K562 (cell line): ENCODE measurements around the gene RIPOR1. TPM values are rescaled to one million over a fixed set of nuclear protein-coding genes. Genes with fewer than 3 reads are reported as not detected.
A peak's percentile ranks its signal among the peaks of the same experiment; 100 is the strongest.

Experiments used
- BDP1 ChIP-seq: IDR thresholded peaks from 3 replicates; pipeline ENCODE4 v1.6.1; 2011; ENCODE audit not compliant: insufficient read length, insufficient read depth
- HDAC8 ChIP-seq: fragments of 450-650 bp; IDR thresholded peaks from 2 replicates; pipeline ENCODE4 v1.6.1; 2016; ENCODE audit warnings: mild to moderate bottlenecking, missing genetic modification characterization, moderate library complexity, missing compliant biosample characterization
- HMG20B ChIP-seq: fragments of 250-450 bp; sonication (Bioruptor Pico); IDR thresholded peaks from 2 replicates; pipeline ENCODE4 v1.5.0; 2021; ENCODE audit warnings: mild to moderate bottlenecking
- KLF13 ChIP-seq: fragments of 450-650 bp; IDR thresholded peaks from 2 replicates; pipeline ENCODE4 v1.6.1; 2016; ENCODE audit warnings: missing genetic modification characterization, low read depth, mild to moderate bottlenecking, missing compliant biosample characterization, moderate library complexity, borderline replicate concordance
- MBD2 ChIP-seq: sonication (generic); IDR thresholded peaks from 2 replicates; pipeline ENCODE4 v1.6.1; 2016; ENCODE audit warnings: low read depth, borderline replicate concordance
- MYC ChIP-seq, 2 experiments: fragments of 250-450 bp in 1 of 2; sonication (Bioruptor Pico) in 1 of 2; IDR thresholded peaks; 2 replicates each; pipeline versions ENCODE4 v1.5.1 to v1.6.1; 2012 to 2021; ENCODE audit warnings: low read depth in 2 of 2, borderline replicate concordance in 1 of 2, improper control_type of control experiment in 1 of 2, low read length in 1 of 2, mild to moderate bottlenecking in 1 of 2, moderate library complexity in 1 of 2
- NCOA6 ChIP-seq: fragments of 450-650 bp; IDR thresholded peaks from 2 replicates; pipeline ENCODE4 v1.6.1; 2017; ENCODE audit warnings: mild to moderate bottlenecking
- NFE2L1 ChIP-seq: fragments of 450-650 bp; IDR thresholded peaks from 2 replicates; pipeline ENCODE4 v1.6.1; 2016; ENCODE audit warnings: missing genetic modification characterization, low read depth, mild to moderate bottlenecking, missing compliant biosample characterization, moderate library complexity, borderline replicate concordance
- NFIX ChIP-seq: fragments of 250-450 bp; sonication (Bioruptor Pico); IDR thresholded peaks from 2 replicates; pipeline ENCODE4 v1.4.0; 2020; ENCODE audit warnings: low read depth, mild to moderate bottlenecking, moderate library complexity
- NRF1 ChIP-seq, 2 experiments: fragments of 450-650 bp; IDR thresholded peaks in 1 of 2; conservative IDR thresholded peaks in 1 of 2; 2 replicates each; pipeline ENCODE4 v1.6.1; 2014; ENCODE audit warnings: mild to moderate bottlenecking in 2 of 2
- OTX1 ChIP-seq: fragments of 450-650 bp; formaldehyde crosslinking; IDR thresholded peaks from 2 replicates; pipeline ENCODE4 v1.4.0; 2022; ENCODE audit warnings: mild to moderate bottlenecking
- RAD21 ChIP-seq, 2 experiments: fragments of 250-450 bp in 1 of 2; fragments of 450-650 bp in 1 of 2; sonication (Bioruptor Pico) in 1 of 2; formaldehyde crosslinking in 1 of 2; IDR thresholded peaks in 1 of 2; conservative IDR thresholded peaks in 1 of 2; 2 replicates each; pipeline versions ENCODE4 v1.4.0 to v1.8.0; 2020 to 2022; ENCODE audit warnings: mild to moderate bottlenecking in 2 of 2, moderate library complexity in 1 of 2
- SMARCB1 ChIP-seq: IDR thresholded peaks from 2 replicates; pipeline ENCODE4 v1.6.1; 2011; ENCODE audit warnings: improper control_type of control experiment, low read depth; ENCODE audit not compliant: insufficient read length
- WHSC1 ChIP-seq: IDR thresholded peaks from one replicate; pipeline ENCODE4 v1.6.1; 2012; ENCODE audit warnings: low read length, control low read depth, inconsistent platforms
- ZBTB1 ChIP-seq: sonication (generic); formaldehyde crosslinking; IDR thresholded peaks from 2 replicates; pipeline ENCODE4 v1.8.1; 2023; ENCODE audit warnings: missing genetic modification reagents, low read depth, mild to moderate bottlenecking, borderline replicate concordance
- ZFP1 ChIP-seq: fragments of 450-650 bp; formaldehyde crosslinking; IDR thresholded peaks from 2 replicates; pipeline ENCODE4 v1.4.0; 2020; ENCODE audit warnings: mild to moderate bottlenecking, mixed read lengths
- ZNF12 ChIP-seq: sonication (generic); formaldehyde crosslinking; IDR thresholded peaks from 2 replicates; pipeline ENCODE4 v1.4.0; 2020; ENCODE audit warnings: mild to moderate bottlenecking, missing genetic modification reagents
- ZNF280A ChIP-seq: fragments of 450-650 bp; IDR thresholded peaks from 2 replicates; pipeline ENCODE4 v1.6.1; 2018; ENCODE audit warnings: mild to moderate bottlenecking, low read depth; ENCODE audit not compliant: partially characterized antibody
- ZNF639 ChIP-seq, 2 experiments: fragments of 200-800 bp in 1 of 2; sonication (Bioruptor generic) in 1 of 2; sonication (generic) in 1 of 2; formaldehyde crosslinking in 1 of 2; IDR thresholded peaks in 1 of 2; conservative IDR thresholded peaks in 1 of 2; 2 replicates each; pipeline versions ENCODE4 v1.5.0 to v1.6.1; 2016 to 2020; ENCODE audit warnings: missing compliant biosample characterization in 1 of 2, missing genetic modification characterization in 1 of 2, missing genetic modification reagents in 1 of 2
- ZNF696 ChIP-seq: fragments of 250-450 bp; sonication (Bioruptor Pico); conservative IDR thresholded peaks from 2 replicates; pipeline ENCODE4 v1.4.0; 2020; ENCODE audit warnings: mild to moderate bottlenecking, moderate library complexity
- ZNF707 ChIP-seq: fragments of 250-450 bp; sonication (Bioruptor Pico); conservative IDR thresholded peaks from 2 replicates; pipeline ENCODE4 v1.8.0; 2022; ENCODE audit warnings: inconsistent platforms, mild to moderate bottlenecking, moderate library complexity
- polyA plus RNA-seq, 8 experiments: library from polyadenylated mRNA; depleted of rRNA in 4 of 8; stranded (reverse) in 5 of 8; unstranded in 3 of 8; fragments of >200 nt; fragmentation: Nextera tagmentation in 2 of 8; fragmentation: Illumina TruSeq in 1 of 8; extraction: Ambion mirVana in 2 of 8; extraction: Trizol in 1 of 8; gene quantifications; 2 replicates each; pipeline versions ENCODE4 v1.2.1 to v1.2.3, GENCODE V29; 2011 to 2014; ENCODE audit warnings: inconsistent platforms in 1 of 8, missing spikeins in 1 of 8
- total RNA-seq, 7 experiments: library from RNA; depleted of rRNA in 6 of 7; stranded (reverse); fragments of >200 nt in 6 of 7; fragmentation: Illumina TruSeq in 2 of 7; extraction: Trizol in 2 of 7; gene quantifications; 2 replicates each; pipeline versions ENCODE4 v1.2.1 to v1.2.3, GENCODE V29; 2011 to 2021; ENCODE audit warnings: low replicate concordance in 1 of 7
- TF ChIP-seq, protein P1 (sequence below): fragments of 450-650 bp; formaldehyde crosslinking; IDR thresholded peaks from 2 replicates; pipeline ENCODE4 v1.4.0; 2022; ENCODE audit warnings: missing genetic modification characterization

The RIPOR1 gene
- total and polyA plus RNA-seq, 9 of the 15 experiments (the other 6 are each of a cell fraction or from before 2014, with no cell fraction given), result 0.36 to 31.1 (median 3.0) TPM

DNA sequence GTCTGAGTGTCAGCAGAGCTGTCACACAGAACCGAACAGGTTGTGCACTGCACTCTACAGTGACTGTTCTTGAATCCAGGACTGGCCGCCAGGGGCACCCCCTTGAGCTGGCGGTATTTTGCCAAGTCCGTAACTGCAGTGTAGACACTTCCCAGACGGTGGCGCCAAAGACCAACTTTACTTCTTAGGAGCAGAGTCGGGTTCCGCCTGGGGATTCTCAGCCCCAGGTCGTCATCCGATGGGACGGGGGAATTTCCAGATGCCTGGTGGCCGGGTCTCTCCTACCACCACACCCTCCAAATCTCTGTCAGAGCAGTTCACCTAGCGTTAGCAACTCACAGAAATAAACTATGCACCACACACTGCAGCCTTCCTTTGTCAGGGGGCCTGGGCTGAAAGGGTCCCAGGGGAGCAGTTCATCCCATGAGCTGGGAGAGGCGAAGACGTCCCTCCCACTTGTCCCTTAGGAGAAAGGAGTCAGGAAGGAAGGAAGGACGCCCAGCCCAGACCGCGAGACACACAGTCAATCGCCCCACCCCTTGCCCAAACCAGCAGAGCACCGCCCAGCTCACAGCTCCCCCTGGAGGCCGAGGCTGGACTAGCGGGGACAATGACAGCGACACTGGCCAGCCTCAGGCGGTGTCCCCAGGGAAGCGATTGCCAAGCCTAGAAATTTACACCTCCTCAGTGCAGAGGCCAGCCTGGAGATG is 7.4 kb upstream of the RIPOR1 start (continued):
- no peak for TF ChIP-seq OTX1 (CRISPR knock-in tag)
- 0 out of 2 replicates have a peak, but pooled peaks have one; percentile 14 for TF ChIP-seq KLF13 (tag)
- no peak for TF ChIP-seq MYC (IDR thresholded peaks at IDR 0.05; ENCODE audit: low read depth, low read length)
- no peak for TF ChIP-seq MYC (CRISPR knock-in tag; IDR thresholded peaks at IDR 0.05; ENCODE audit: borderline replicate concordance, low read depth)
- TF ChIP-seq RAD21 (CRISPR knock-in tag; conservative IDR thresholded peaks at IDR 0.05 in 1 of 2, IDR thresholded peaks at IDR 0.05 in 1 of 2), result peak; percentile 90 to 95
- no peak for TF ChIP-seq ZNF696
- no peak for TF ChIP-seq NFE2L1 (tag)
- TF ChIP-seq SMARCB1, result no peak
- TF ChIP-seq MBD2, result no peak; the same call in 1 of the 2 replicates
- TF ChIP-seq NFIX (CRISPR knock-in tag), result no peak
- no peak for TF ChIP-seq ZNF280A
- TF ChIP-seq HDAC8 (tag), result no peak; the same call in 1 of the 2 replicates
- no peak for TF ChIP-seq ZNF639 (CRISPR knock-in tag; conservative IDR thresholded peaks at IDR 0.05 in 1 of 2, IDR thresholded peaks at IDR 0.05 in 1 of 2)
- no peak for TF ChIP-seq NCOA6
- no peak for TF ChIP-seq ZFP1
- no peak for TF ChIP-seq ZNF707 (CRISPR knock-in tag)
- TF ChIP-seq, protein P1, sequence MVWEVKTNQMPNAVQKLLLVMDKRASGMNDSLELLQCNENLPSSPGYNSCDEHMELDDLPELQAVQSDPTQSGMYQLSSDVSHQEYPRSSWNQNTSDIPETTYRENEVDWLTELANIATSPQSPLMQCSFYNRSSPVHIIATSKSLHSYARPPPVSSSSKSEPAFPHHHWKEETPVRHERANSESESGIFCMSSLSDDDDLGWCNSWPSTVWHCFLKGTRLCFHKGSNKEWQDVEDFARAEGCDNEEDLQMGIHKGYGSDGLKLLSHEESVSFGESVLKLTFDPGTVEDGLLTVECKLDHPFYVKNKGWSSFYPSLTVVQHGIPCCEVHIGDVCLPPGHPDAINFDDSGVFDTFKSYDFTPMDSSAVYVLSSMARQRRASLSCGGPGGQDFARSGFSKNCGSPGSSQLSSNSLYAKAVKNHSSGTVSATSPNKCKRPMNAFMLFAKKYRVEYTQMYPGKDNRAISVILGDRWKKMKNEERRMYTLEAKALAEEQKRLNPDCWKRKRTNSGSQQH (CRISPR knock-in tag), result no peak
- TF ChIP-seq WHSC1, result no peak
- TF ChIP-seq ZBTB1 (CRISPR knock-in tag), result no peak
- TF ChIP-seq HMG20B, result no peak
- TF ChIP-seq NRF1 (conservative IDR thresholded peaks at IDR 0.05 in 1 of 2, IDR thresholded peaks at IDR 0.05 in 1 of 2), result peak; percentile 26 to 54; a peak in 2 of 4 replicates
- TF ChIP-seq ZNF12 (CRISPR knock-in tag), result no peak
- no peak for TF ChIP-seq BDP1
